ENCODE measurements around the gene CPPED1.

- no peak for TF ChIP-seq CTCF (IDR thresholded peaks at IDR 0.05)
- TF ChIP-seq POLR2A (IDR thresholded peaks at IDR 0.05): no peak
These were observed 71.1 kb downstream of the CPPED1 start for GRCh38 chr16:12732600-12732999.
